ENCODE measurements around the gene ABHD12.

GRCh38 chr20:25399037-25399430, 8.4 kb upstream of the ABHD12 start:
- TF ChIP-seq POLR2A (IDR thresholded peaks at IDR 0.05) (no peak), CTCF (IDR thresholded peaks at IDR 0.05) (peak; percentile 45 to 75 (median 63))

All from heart left ventricle (tissue), 13 donors.